Measurements from ENCODE around the gene C1orf105. TPM values are rescaled to one million over a fixed set of nuclear protein-coding genes. Genes with fewer than 3 reads are reported as not detected.

Gene C1orf105
- total and polyA plus RNA-seq, 10 of the 15 experiments (the other 5 are each of a cell fraction or from before 2014, with no cell fraction given) = not detected

GRCh38 chr1:172405912-172406311 is 14.6 kb upstream of the C1orf105 start:
- Histone ChIP-seq H4K20me1 (ENCODE audit: control insufficient read depth, insufficient read depth) (no peaks in the 10 kb centered on the region), H3K4me2 (ENCODE audit: control insufficient read depth, insufficient read depth) (no peak overlapping the region), H3K79me2 (ENCODE audit: control insufficient read depth, insufficient read depth, low read length) (no peaks in the 10 kb centered on the region), H3K4me1 (ENCODE audit: control insufficient read depth, insufficient read depth, low read length) (no peaks in the 10 kb centered on the region), H3K9ac (ENCODE audit: control insufficient read depth, insufficient read depth, low read length) (no peak overlapping the region), H2AFZ (ENCODE audit: control insufficient read depth, low read depth, low read length) (no peak overlapping the region), H3K27me3 (replicated peaks in 1 of 2; ENCODE audit: control insufficient read depth in 2 of 2, insufficient read depth in 2 of 2, low read length in 1 of 2) (no peaks in the 10 kb centered on the region), H3K9me3 (replicated peaks; ENCODE audit: control insufficient read depth, insufficient read depth, low read length) (no peaks in the 10 kb centered on the region), H3K36me3 (ENCODE audit: control insufficient read depth in 2 of 2, insufficient read depth in 2 of 2, low read length in 1 of 2) (no peaks in the 10 kb centered on the region), H3K27ac (ENCODE audit: control insufficient read depth, insufficient read depth) (no peak overlapping the region), H3K4me3 (no peak overlapping the region)
- FAIRE-seq = peak; percentile 79
- TF ChIP-seq HDAC6 (IDR thresholded peaks at IDR 0.05; ENCODE audit: unreplicated experiment) = no peak
- no peak for TF ChIP-seq ZZZ3 (IDR thresholded peaks at IDR 0.05; ENCODE audit: control insufficient read depth, insufficient read length, low read depth)
- no peak for TF ChIP-seq GATAD2B (conservative IDR thresholded peaks at IDR 0.05; ENCODE audit: low read depth)
- no peak for TF ChIP-seq TCF3 (IDR thresholded peaks at IDR 0.05; ENCODE audit: borderline replicate concordance, insufficient read depth, low read depth, low read length)
- no peak for TF ChIP-seq ETV6 (conservative IDR thresholded peaks at IDR 0.05 in 1 of 2, IDR thresholded peaks at IDR 0.05 in 1 of 2; ENCODE audit: borderline replicate concordance in 1 of 2, low read depth in 1 of 2)
- TF ChIP-seq BRCA1 (IDR thresholded peaks at IDR 0.05; ENCODE audit: low read depth, low read length) = no peak
- TF ChIP-seq STAT1 (conservative IDR thresholded peaks at IDR 0.05) = no peak
- no peak for TF ChIP-seq DPF2 (IDR thresholded peaks at IDR 0.05)
- no peak for TF ChIP-seq SREBF1 (IDR thresholded peaks at IDR 0.05; ENCODE audit: low read length)
- TF ChIP-seq RUNX3 (IDR thresholded peaks at IDR 0.05; ENCODE audit: low read length) = no peak
- TF ChIP-seq MYB (IDR thresholded peaks at IDR 0.05; ENCODE audit: borderline replicate concordance, low read depth, low read length) = no peak
- no peak for TF ChIP-seq NBN (IDR thresholded peaks at IDR 0.05)
- TF ChIP-seq JUND (IDR thresholded peaks at IDR 0.05; ENCODE audit: low read depth, low read length) = no peak
- TF ChIP-seq, protein P1, sequence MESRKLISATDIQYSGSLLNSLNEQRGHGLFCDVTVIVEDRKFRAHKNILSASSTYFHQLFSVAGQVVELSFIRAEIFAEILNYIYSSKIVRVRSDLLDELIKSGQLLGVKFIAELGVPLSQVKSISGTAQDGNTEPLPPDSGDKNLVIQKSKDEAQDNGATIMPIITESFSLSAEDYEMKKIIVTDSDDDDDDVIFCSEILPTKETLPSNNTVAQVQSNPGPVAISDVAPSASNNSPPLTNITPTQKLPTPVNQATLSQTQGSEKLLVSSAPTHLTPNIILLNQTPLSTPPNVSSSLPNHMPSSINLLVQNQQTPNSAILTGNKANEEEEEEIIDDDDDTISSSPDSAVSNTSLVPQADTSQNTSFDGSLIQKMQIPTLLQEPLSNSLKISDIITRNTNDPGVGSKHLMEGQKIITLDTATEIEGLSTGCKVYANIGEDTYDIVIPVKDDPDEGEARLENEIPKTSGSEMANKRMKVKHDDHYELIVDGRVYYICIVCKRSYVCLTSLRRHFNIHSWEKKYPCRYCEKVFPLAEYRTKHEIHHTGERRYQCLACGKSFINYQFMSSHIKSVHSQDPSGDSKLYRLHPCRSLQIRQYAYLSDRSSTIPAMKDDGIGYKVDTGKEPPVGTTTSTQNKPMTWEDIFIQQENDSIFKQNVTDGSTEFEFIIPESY (IDR thresholded peaks at IDR 0.05) = no peak
- no peak for TF ChIP-seq POU2F2 (IDR thresholded peaks at IDR 0.05; ENCODE audit: borderline replicate concordance, low read depth, low read length)
- no peak for TF ChIP-seq NR2C2 (IDR thresholded peaks at IDR 0.05; ENCODE audit: borderline replicate concordance, control insufficient read depth, insufficient read length, low read depth)
- TF ChIP-seq EP300 (IDR thresholded peaks at IDR 0.05; ENCODE audit: borderline replicate concordance in 1 of 2, control insufficient read depth in 1 of 2, low read depth in 2 of 2, low read length in 2 of 2) = no peak
- TF ChIP-seq CHD2 (IDR thresholded peaks at IDR 0.05; ENCODE audit: borderline replicate concordance, low read depth, low read length) = no peak
- ChIA-PET POLR2A (no interaction called here), CTCF (interaction anchor here (0.8 to 9.8 kb wide), 7 partner anchors 9 to 404 kb away, joined by 3 to 47 read pairs (median 4); partner anchors contain the start of gene PIGC), SMC1A (ENCODE audit: uncharacterized antibody, unreplicated experiment) (interaction anchor here (0.6 to 4.7 kb wide), 6 partner anchors 10 to 404 kb away, joined by 3 to 31 read pairs (median 4); no protein-coding TSS in a partner anchor), RAD21 (ENCODE audit: unreplicated experiment) (interaction anchor here (1.6 to 3.8 kb wide), 3 partner anchors 10 to 403 kb away, joined by 4 to 21 read pairs (median 12); no protein-coding TSS in a partner anchor)
- ATAC-seq = peak; percentile 59
- in situ Hi-C loops (cut with MboI) (no loop called here), intact Hi-C loops (cut with micrococcal nuclease; ENCODE audit: unreplicated experiment) (no loop called here)
- no peak for DNase-seq (ENCODE audit: low read depth, low spot score)
- BruUV-seq (replicated peaks) = no TSS peak

All from GM12878 (cell line).